CD4-positive, alpha-beta T cell treated with Interleukin-6 for 4 hours (primary cell): ENCODE measurements around the gene DAG1.

Experiments used
- DNase-seq: peaks from one replicate; pipeline ENCODE4 v3.0.0-alpha.2; 2020; ENCODE audit warnings: mixed read lengths

Gene DAG1

GRCh38 chr3:49519296-49519695 is 49.2 kb downstream of the DAG1 start:
- DNase-seq: no peak

- no peak for DNase-seq
These were observed 49.9 kb downstream of the DAG1 start for GRCh38 chr3:49519916-49520385.

- no peak for DNase-seq
These were observed 54.0 kb downstream of the DAG1 start for GRCh38 chr3:49523756-49524747.

- no peak for DNase-seq
These were observed 59.5 kb downstream of the DAG1 start for GRCh38 chr3:49529567-49529966.

- DNase-seq: no peak
These were observed 60.2 kb downstream of the DAG1 start for GRCh38 chr3:49530231-49530630.

GRCh38 chr3:49530701-49531100 is 60.6 kb downstream of the DAG1 start:
- DNase-seq: no peak

- no peak for DNase-seq
These were observed 61.2 kb downstream of the DAG1 start for GRCh38 chr3:49531218-49531617.

- DNase-seq: no peak
These were observed 61.6 kb downstream of the DAG1 start for GRCh38 chr3:49531715-49532114.

GRCh38 chr3:49533031-49533430 is 63.0 kb downstream of the DAG1 start:
- no peak for DNase-seq

- no peak for DNase-seq
These were observed 63.9 kb downstream of the DAG1 start for GRCh38 chr3:49533786-49534519.

GRCh38 chr3:49534581-49535441 is 64.7 kb downstream of the DAG1 start:
- DNase-seq: no peak

GRCh38 chr3:49535971-49536874 is 66.2 kb downstream of the DAG1 start:
- DNase-seq: no peak

GRCh38 chr3:49536875-49537533 is 66.9 kb downstream of the DAG1 start:
- DNase-seq: no peak

GRCh38 chr3:49539659-49540560 is 69.8 kb downstream of the DAG1 start:
- DNase-seq: peak; percentile 92

GRCh38 chr3:49552087-49552486 is 82.0 kb downstream of the DAG1 start:
- DNase-seq: no peak

GRCh38 chr3:49553324-49553691 is 83.2 kb downstream of the DAG1 start:
- no peak for DNase-seq

- DNase-seq: peak; percentile 87
These were observed 83.9 kb downstream of the DAG1 start, which contains the start of gene BSN for GRCh38 chr3:49553692-49554632. BSN (plus strand) TSS chr3:49554477; CDS start chr3:49554603, 126 bp downstream.

- DNase-seq: peak; percentile 62
These were observed 84.7 kb downstream of the DAG1 start for GRCh38 chr3:49554633-49555265.
